Coronary artery (tissue), 2 donors: ENCODE results near the gene USP2.

Experiments
- DNase-seq: peaks from one replicate; pipeline ENCODE4 v3.0.0-alpha.2; 2017; ENCODE audit warnings: low spot score
- H3K27ac ChIP-seq, 2 donors: fragments of 200-600 bp; sonication (generic); one replicate each; pipeline ENCODE4 v1.5.1; 2016 to 2019
- H3K4me3 ChIP-seq: fragments of 200-600 bp; sonication (generic); 2 replicates; pipeline ENCODE4 v1.5.1; 2016; ENCODE audit warnings: mild to moderate bottlenecking, moderate library complexity
- CTCF ChIP-seq: fragments of 200-600 bp; sonication (generic); IDR thresholded peaks from one replicate; pipeline ENCODE4 v1.5.1; 2019; ENCODE audit warnings: antibody characterized with exemption

Gene USP2

GRCh38 chr11:119338318-119338890 lies 43.1 kb downstream of the USP2 start:
- H3K27ac ChIP-seq, result peak overlapping the region; percentile 23 to 91

GRCh38 chr11:119337581-119338317 lies 43.7 kb downstream of the USP2 start:
- DNase-seq, result peak; percentile 74
- TF ChIP-seq CTCF, result no peak
- Histone ChIP-seq H3K4me3 (no peak overlapping the region), H3K27ac (peak overlapping the region; percentile 23 to 91)

More at GRCh38 chr11:119338318-119338890, 43.1 kb downstream of the USP2 start:
- peak; percentile 75 for TF ChIP-seq CTCF
- H3K4me3 ChIP-seq, result peak overlapping the region; percentile 46
- DNase-seq, result peak; percentile 88

- no peak for TF ChIP-seq CTCF
- H3K4me3 ChIP-seq, result no peak overlapping the region
- peak; percentile 68 for DNase-seq
- H3K27ac ChIP-seq, result no peak overlapping the region
These were observed 44.6 kb downstream of the USP2 start for GRCh38 chr11:119336744-119337469.

- Histone ChIP-seq H3K4me3 (peak overlapping the region; percentile 98), H3K27ac (no peak overlapping the region)
- peak; percentile 69 for DNase-seq
- no peak for TF ChIP-seq CTCF
These were observed 45.6 kb downstream of the USP2 start for GRCh38 chr11:119335655-119336543.

- H3K27ac ChIP-seq, result no peak overlapping the region
- peak overlapping the region; percentile 98 for H3K4me3 ChIP-seq
- peak; percentile 69 for DNase-seq
- no peak for TF ChIP-seq CTCF
These were observed 46.3 kb downstream of the USP2 start for GRCh38 chr11:119335091-119335654.

GRCh38 chr11:119334174-119334930 lies 47.1 kb downstream of the USP2 start, which contains the start of gene RNF26:
TSS of gene RNF26 (plus strand) at chr11:119334527. CDS start at chr11:119335123, 596 bp downstream.
- peak; percentile 97 for DNase-seq
- Histone ChIP-seq H3K27ac (peak within 1 kb of the TSS; percentile 80 to 92), H3K4me3 (peak within 1 kb of the TSS; percentile 98)
- TF ChIP-seq CTCF, result no peak
